ENCODE measurements around the gene SPTLC3. TPM values are rescaled to one million over a fixed set of nuclear protein-coding genes. Genes with fewer than 3 reads are reported as not detected.
"Not testable (repeated sequence)": the region's sequence is repeated elsewhere in the genome, so short reads cannot be mapped to it uniquely, and the experiment has no call there.

SPTLC3 gene
- total and polyA plus RNA-seq, 2 donors, result 3.4 to 3.8 TPM

DNA sequence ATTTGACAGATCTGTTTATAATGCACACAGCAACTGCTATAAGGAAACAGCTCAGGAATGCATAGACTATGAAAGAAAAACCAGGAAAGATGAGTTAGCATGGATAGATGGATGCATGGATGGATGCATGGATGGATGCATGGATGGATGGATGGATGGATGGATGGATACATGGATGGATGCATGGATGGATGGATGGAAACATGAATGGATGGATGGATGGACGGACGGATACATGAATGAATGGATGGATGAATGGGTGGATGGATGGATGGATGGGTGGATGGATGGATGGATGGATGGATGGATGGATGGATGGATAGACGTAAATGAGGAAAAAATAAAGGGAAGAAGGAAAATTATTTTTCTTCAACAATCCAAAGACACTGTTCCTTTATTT lies 29.1 kb upstream of the SPTLC3 start:
- not testable (repeated sequence) for H3K27me3 ChIP-seq (ENCODE audit: control insufficient read depth in 2 of 2, insufficient read depth in 1 of 2, low read length in 1 of 2); DNase-seq (ENCODE audit: low read depth in 6 of 9, low spot score in 9 of 9)

DNA sequence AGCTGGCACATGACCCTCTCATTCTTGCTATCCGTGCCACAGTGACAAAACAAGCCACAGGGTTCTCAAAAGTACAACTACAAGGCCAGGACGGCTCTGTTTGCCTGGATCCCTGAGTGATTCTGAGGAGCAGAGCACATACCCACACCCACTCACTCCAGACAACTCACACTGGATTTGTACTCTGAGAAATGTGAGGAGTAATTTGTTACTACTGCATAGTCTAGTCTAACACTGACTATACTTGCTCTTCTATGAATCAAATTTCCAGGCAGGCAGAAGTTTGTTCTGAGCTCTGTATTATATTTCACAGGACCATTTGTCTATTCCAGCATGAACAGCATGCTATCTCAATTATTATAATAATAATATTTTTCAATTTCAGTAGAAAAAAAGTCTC lies 26.7 kb upstream of the SPTLC3 start:
- Histone ChIP-seq H3K27me3 (ENCODE audit: control insufficient read depth in 2 of 2, insufficient read depth in 1 of 2, low read length in 1 of 2) (peaks cover 0 to 2% of the 10 kb centered on the region in 2 donors), H3K4me3 (ENCODE audit: low read length in 2 of 2) (no peak overlapping the region), H3K4me1 (ENCODE audit: control insufficient read depth in 2 of 2, insufficient read depth in 2 of 2, low read length in 2 of 2) (peaks cover 0 to 3% of the 10 kb centered on the region in 2 donors), H3K36me3 (ENCODE audit: control insufficient read depth in 2 of 2, insufficient read depth in 2 of 2, low read length in 1 of 2) (no peaks in the 10 kb centered on the region), H3K9me3 (ENCODE audit: control insufficient read depth in 2 of 2, insufficient read depth in 1 of 2, low read length in 1 of 2) (no peaks in the 10 kb centered on the region), H3K27ac (ENCODE audit: low read depth in 1 of 2, low read length in 1 of 2) (no peak overlapping the region)
- WGBS, result 96% methylated on average over 2 of the region's 2 CpGs
- no peak for DNase-seq (ENCODE audit: low read depth in 6 of 9, low spot score in 9 of 9)

More for the DNA sequence above, 29.1 kb upstream of the SPTLC3 start:
- WGBS, result 94% methylated on average over 3 of the region's 3 CpGs
- not testable (repeated sequence) for H3K4me3 ChIP-seq (ENCODE audit: low read length in 2 of 2); H3K27ac ChIP-seq (ENCODE audit: low read depth in 1 of 2, low read length in 1 of 2); H3K4me1 ChIP-seq (ENCODE audit: control insufficient read depth in 2 of 2, insufficient read depth in 2 of 2, low read length in 2 of 2); H3K36me3 ChIP-seq (ENCODE audit: control insufficient read depth in 2 of 2, insufficient read depth in 2 of 2, low read length in 1 of 2); H3K9me3 ChIP-seq (ENCODE audit: control insufficient read depth in 2 of 2, insufficient read depth in 1 of 2, low read length in 1 of 2)

DNA sequence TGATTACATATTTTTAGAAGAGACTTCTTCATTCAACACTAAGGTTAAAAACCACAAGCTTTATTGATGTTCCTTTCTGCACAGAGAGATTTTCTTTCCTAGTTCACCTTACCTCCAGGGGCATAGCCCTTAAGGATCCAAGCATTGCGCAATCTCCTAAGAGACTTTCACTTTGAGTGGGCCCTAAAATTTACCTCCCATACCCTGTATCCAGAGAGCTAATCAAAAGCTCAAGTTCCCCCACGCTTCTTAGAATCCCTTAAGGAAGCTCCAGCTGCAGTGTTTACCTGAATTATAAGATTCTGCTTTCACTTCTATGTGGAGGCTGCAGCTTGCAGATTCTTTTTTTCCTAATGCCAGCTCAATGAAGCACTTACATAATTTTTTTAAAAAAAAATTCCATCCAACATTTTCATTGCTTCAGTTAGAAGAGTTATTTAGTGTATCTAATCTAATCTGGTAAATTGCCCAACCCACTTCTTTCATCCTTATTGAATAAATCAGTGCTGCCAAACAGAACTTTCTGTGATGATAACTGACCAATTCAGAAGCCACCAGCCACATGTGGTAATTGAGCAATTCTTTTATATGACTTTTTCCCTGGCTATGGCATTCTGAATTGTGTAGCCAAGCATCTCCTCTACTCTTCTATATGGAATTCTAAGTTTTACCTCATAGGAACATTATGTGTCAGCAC lies 24.6 kb upstream of the SPTLC3 start:
- Histone ChIP-seq H3K9me3 (ENCODE audit: control insufficient read depth in 2 of 2, insufficient read depth in 1 of 2, low read length in 1 of 2) (no peaks in the 10 kb centered on the region), H3K27ac (ENCODE audit: low read depth in 1 of 2, low read length in 1 of 2) (no peak overlapping the region), H3K27me3 (ENCODE audit: control insufficient read depth in 2 of 2, insufficient read depth in 1 of 2, low read length in 1 of 2) (peaks cover 0 to 2% of the 10 kb centered on the region in 2 donors), H3K4me3 (ENCODE audit: low read length in 2 of 2) (no peak overlapping the region), H3K4me1 (ENCODE audit: control insufficient read depth in 2 of 2, insufficient read depth in 2 of 2, low read length in 2 of 2) (peaks cover 0 to 3% of the 10 kb centered on the region in 2 donors), H3K36me3 (ENCODE audit: control insufficient read depth in 2 of 2, insufficient read depth in 2 of 2, low read length in 1 of 2) (no peaks in the 10 kb centered on the region)
- DNase-seq (ENCODE audit: low read depth in 6 of 9, low spot score in 9 of 9), result peak in 1 of 9 donors; percentile 22
- WGBS, result 80% methylated on average over 2 of the region's 2 CpGs

DNA sequence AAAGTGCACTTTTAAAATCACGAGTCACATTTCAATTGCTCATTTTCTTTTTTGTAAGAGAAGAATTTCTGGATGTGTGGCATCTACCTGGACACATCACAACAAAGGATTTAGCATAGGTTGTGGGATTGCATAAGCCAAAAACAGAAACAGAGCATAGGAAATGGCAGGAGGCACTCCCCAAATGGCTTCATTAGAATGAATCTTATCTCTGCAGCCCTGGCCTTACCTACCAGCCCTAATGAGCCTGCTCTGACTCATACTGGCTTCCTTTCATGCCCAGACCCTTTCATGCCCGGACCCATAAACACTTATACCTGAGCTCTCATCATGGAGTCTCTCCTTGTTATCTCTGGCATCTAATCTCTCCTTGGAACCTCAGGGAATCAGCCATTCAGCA lies 23.9 kb upstream of the SPTLC3 start:
- H3K4me1 ChIP-seq (ENCODE audit: control insufficient read depth in 2 of 2, insufficient read depth in 2 of 2, low read length in 2 of 2), result peaks cover 0 to 3% of the 10 kb centered on the region in 2 donors
- no peak overlapping the region for H3K4me3 ChIP-seq (ENCODE audit: low read length in 2 of 2)
- H3K36me3 ChIP-seq (ENCODE audit: control insufficient read depth in 2 of 2, insufficient read depth in 2 of 2, low read length in 1 of 2), result no peaks in the 10 kb centered on the region
- peaks cover 0 to 2% of the 10 kb centered on the region in 2 donors for H3K27me3 ChIP-seq (ENCODE audit: control insufficient read depth in 2 of 2, insufficient read depth in 1 of 2, low read length in 1 of 2)
- H3K9me3 ChIP-seq (ENCODE audit: control insufficient read depth in 2 of 2, insufficient read depth in 1 of 2, low read length in 1 of 2), result no peaks in the 10 kb centered on the region
- no peak overlapping the region for H3K27ac ChIP-seq (ENCODE audit: low read depth in 1 of 2, low read length in 1 of 2)
- no peak for DNase-seq (ENCODE audit: low read depth in 6 of 9, low spot score in 9 of 9)
- 94% methylated on average over 2 of the region's 2 CpGs for WGBS

DNA sequence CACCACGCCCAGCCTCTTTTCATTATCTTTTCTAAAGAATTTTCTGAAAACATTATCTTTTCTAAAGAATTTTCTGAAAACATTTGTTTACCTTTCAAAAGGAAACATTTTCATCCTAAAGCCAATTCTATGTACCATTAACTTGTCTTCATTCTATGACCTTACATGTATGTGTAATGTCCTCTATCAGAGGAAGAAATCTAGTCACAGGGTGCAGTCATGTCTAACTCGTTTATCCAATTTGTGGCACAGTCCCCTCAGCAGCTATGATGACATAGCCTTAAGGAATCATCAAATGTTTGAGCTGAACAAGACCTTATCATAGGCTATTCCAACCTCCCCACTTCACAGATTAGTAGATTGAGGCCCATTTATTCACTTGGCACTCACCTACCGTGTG lies 21.5 kb upstream of the SPTLC3 start:
- Histone ChIP-seq H3K36me3 (ENCODE audit: control insufficient read depth in 2 of 2, insufficient read depth in 2 of 2, low read length in 1 of 2) (no peaks in the 10 kb centered on the region), H3K4me3 (ENCODE audit: low read length in 2 of 2) (no peak overlapping the region), H3K27ac (ENCODE audit: low read depth in 1 of 2, low read length in 1 of 2) (no peak overlapping the region), H3K9me3 (ENCODE audit: control insufficient read depth in 2 of 2, insufficient read depth in 1 of 2, low read length in 1 of 2) (no peaks in the 10 kb centered on the region), H3K27me3 (ENCODE audit: control insufficient read depth in 2 of 2, insufficient read depth in 1 of 2, low read length in 1 of 2) (peaks cover 0 to 2% of the 10 kb centered on the region in 2 donors), H3K4me1 (ENCODE audit: control insufficient read depth in 2 of 2, insufficient read depth in 2 of 2, low read length in 2 of 2) (peaks cover 0 to 3% of the 10 kb centered on the region in 2 donors)
- DNase-seq (ENCODE audit: low read depth in 6 of 9, low spot score in 9 of 9), result no peak
- whole genome bisulfite sequencing, result 92% methylated on average over 3 of the region's 3 CpGs

DNA sequence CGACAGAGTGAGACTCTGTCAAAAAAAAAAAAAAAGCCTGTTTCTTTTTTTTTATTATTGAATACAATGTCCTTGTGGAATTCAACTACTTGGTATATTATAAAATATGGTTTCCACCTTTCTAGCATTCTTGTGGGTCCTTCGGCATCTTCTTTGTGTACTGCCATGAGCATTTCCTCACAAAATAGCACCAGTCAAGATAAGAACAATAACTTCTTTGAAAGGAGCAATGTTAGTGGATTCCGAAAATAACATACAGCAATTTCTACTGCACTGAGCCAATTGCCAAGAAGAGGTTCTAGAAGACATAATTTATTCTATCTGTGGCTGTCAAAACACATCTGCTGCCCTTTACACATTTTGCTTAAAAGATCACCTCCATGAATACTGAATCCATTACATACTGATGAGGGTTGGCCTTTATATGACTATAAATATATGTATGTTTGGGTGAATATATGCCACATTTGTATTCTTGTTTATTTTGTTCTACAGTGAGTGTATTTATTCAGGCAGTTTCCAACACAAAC lies 19.1 kb upstream of the SPTLC3 start:
- H3K4me1 ChIP-seq (ENCODE audit: control insufficient read depth in 2 of 2, insufficient read depth in 2 of 2, low read length in 2 of 2), result no peaks in the 10 kb centered on the region
- H3K9me3 ChIP-seq (ENCODE audit: control insufficient read depth in 2 of 2, insufficient read depth in 1 of 2, low read length in 1 of 2), result no peaks in the 10 kb centered on the region
- WGBS, result 93% methylated on average over 3 of the region's 3 CpGs
- no peak overlapping the region for H3K27ac ChIP-seq (ENCODE audit: low read depth in 1 of 2, low read length in 1 of 2)
- no peak overlapping the region for H3K4me3 ChIP-seq (ENCODE audit: low read length in 2 of 2)
- no peak for DNase-seq (ENCODE audit: low read depth in 6 of 9, low spot score in 9 of 9)
- H3K36me3 ChIP-seq (ENCODE audit: control insufficient read depth in 2 of 2, insufficient read depth in 2 of 2, low read length in 1 of 2), result no peaks in the 10 kb centered on the region
- peaks cover 0 to 2% of the 10 kb centered on the region in 2 donors for H3K27me3 ChIP-seq (ENCODE audit: control insufficient read depth in 2 of 2, insufficient read depth in 1 of 2, low read length in 1 of 2)

DNA sequence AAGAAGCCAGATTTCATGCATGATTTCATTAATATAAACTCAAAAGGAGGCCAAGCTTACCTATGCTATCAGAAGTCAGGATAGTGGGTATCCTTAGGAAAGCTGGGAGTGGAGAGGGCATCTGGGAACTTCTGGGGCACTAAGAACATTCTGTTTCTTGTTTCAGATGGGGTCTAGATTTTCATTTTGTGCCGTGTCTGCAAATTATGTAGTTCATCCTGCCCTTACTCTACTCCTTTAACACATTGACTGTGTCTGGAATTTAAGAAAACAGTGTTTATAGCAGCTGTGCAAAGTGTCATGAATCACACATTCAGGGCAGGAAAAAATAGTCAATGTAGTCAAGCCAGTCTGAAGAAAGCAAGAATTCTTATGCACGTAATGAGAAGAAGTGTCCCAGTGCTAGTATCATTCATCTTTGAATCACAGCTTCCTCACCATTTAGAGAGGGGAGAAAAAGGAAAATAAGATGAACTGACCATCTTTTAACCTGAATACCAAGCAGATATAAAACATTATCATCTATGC lies 11.6 kb upstream of the SPTLC3 start:
- no peak for DNase-seq (ENCODE audit: low read depth in 6 of 9, low spot score in 9 of 9)
- Histone ChIP-seq H3K4me1 (ENCODE audit: control insufficient read depth in 2 of 2, insufficient read depth in 2 of 2, low read length in 2 of 2) (no peaks in the 10 kb centered on the region), H3K27me3 (ENCODE audit: control insufficient read depth in 2 of 2, insufficient read depth in 1 of 2, low read length in 1 of 2) (no peaks in the 10 kb centered on the region), H3K36me3 (ENCODE audit: control insufficient read depth in 2 of 2, insufficient read depth in 2 of 2, low read length in 1 of 2) (no peaks in the 10 kb centered on the region), H3K4me3 (ENCODE audit: low read length in 2 of 2) (no peak overlapping the region), H3K27ac (ENCODE audit: low read depth in 1 of 2, low read length in 1 of 2) (no peak overlapping the region), H3K9me3 (ENCODE audit: control insufficient read depth in 2 of 2, insufficient read depth in 1 of 2, low read length in 1 of 2) (no peaks in the 10 kb centered on the region)
- WGBS, result 97% methylated on average over 2 of the region's 2 CpGs

DNA sequence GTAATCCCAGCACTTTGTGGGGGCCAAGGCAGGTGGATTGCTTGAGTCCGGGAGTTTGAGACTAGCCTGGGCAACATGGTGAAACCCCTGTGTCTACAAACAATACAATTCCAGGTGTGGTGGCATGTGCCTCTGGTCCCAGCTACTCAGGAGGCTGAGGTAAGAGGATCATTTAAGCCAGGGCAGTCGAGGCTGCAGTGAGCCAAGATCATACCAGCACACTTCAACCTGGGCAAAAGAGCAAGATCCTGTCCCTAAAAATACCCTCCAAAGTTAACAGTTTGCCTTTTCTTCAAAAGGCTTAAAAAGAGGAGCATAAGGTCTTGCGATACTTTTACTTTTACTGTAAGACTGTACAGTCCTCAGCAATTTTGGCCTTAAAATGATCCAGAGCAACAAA lies 10.7 kb upstream of the SPTLC3 start:
- Histone ChIP-seq H3K9me3 (ENCODE audit: control insufficient read depth in 2 of 2, insufficient read depth in 1 of 2, low read length in 1 of 2) (no peaks in the 10 kb centered on the region), H3K27me3 (ENCODE audit: control insufficient read depth in 2 of 2, insufficient read depth in 1 of 2, low read length in 1 of 2) (no peaks in the 10 kb centered on the region), H3K27ac (ENCODE audit: low read depth in 1 of 2, low read length in 1 of 2) (no peak overlapping the region), H3K4me1 (ENCODE audit: control insufficient read depth in 2 of 2, insufficient read depth in 2 of 2, low read length in 2 of 2) (no peaks in the 10 kb centered on the region), H3K36me3 (ENCODE audit: control insufficient read depth in 2 of 2, insufficient read depth in 2 of 2, low read length in 1 of 2) (no peaks in the 10 kb centered on the region), H3K4me3 (ENCODE audit: low read length in 2 of 2) (no peak overlapping the region)
- 93% methylated on average over 3 of the region's 3 CpGs for WGBS
- no peak for DNase-seq (ENCODE audit: low read depth in 6 of 9, low spot score in 9 of 9)

DNA sequence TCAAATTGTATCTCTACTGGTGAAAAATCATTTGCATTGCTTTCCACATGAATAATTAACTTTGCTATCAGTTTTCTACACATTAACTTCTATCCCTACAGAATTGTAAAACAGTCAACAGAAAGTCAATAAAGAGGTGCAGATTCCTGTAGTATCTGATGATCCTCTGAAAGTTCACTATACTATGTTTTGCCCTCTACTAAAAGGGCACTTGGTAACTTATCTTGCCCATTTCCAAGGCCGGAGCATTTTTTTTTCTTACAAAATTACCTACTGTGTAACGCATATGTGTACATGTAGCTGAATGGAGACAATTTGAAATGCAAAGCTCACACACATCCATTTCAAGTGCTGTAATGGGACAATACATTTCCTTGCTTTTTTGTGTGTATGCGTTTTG lies 9.6 kb upstream of the SPTLC3 start:
- no peak for DNase-seq (ENCODE audit: low read depth in 6 of 9, low spot score in 9 of 9)
- Histone ChIP-seq H3K4me3 (ENCODE audit: low read length in 2 of 2) (no peak overlapping the region), H3K27ac (ENCODE audit: low read depth in 1 of 2, low read length in 1 of 2) (no peak overlapping the region), H3K36me3 (ENCODE audit: control insufficient read depth in 2 of 2, insufficient read depth in 2 of 2, low read length in 1 of 2) (no peaks in the 10 kb centered on the region), H3K27me3 (ENCODE audit: control insufficient read depth in 2 of 2, insufficient read depth in 1 of 2, low read length in 1 of 2) (no peaks in the 10 kb centered on the region), H3K4me1 (ENCODE audit: control insufficient read depth in 2 of 2, insufficient read depth in 2 of 2, low read length in 2 of 2) (no peaks in the 10 kb centered on the region), H3K9me3 (ENCODE audit: control insufficient read depth in 2 of 2, insufficient read depth in 1 of 2, low read length in 1 of 2) (no peaks in the 10 kb centered on the region)
- WGBS, result 99% methylated on average over 3 of the region's 3 CpGs
